IPS-18a (cell line): Measurements from ENCODE around the gene TYROBP.
A peak's percentile ranks its signal among the peaks of the same experiment; 100 is the strongest.

Source experiments
- H3K27ac ChIP-seq: one replicate; pipeline ENCODE4 v1.5.1; 2013; ENCODE audit warnings: low read length
- H3K27me3 ChIP-seq: one replicate; pipeline ENCODE4 v1.6.1; 2013; ENCODE audit warnings: mild to moderate bottlenecking, low read length; ENCODE audit not compliant: control insufficient read depth, insufficient read depth
- H3K36me3 ChIP-seq: one replicate; pipeline ENCODE4 v1.6.1; 2013; ENCODE audit warnings: low read depth, low read length; ENCODE audit not compliant: control insufficient read depth
- H3K4me1 ChIP-seq: one replicate; pipeline ENCODE4 v1.6.1; 2013; ENCODE audit warnings: low read depth, low read length; ENCODE audit not compliant: control insufficient read depth
- H3K4me3 ChIP-seq: one replicate; pipeline ENCODE4 v1.5.1; 2013; ENCODE audit warnings: low read length
- H3K9ac ChIP-seq: one replicate; pipeline ENCODE4 v1.6.1; 2013; ENCODE audit warnings: mild to moderate bottlenecking, low read length, moderate library complexity
- H3K9me3 ChIP-seq: one replicate; pipeline ENCODE4 v1.6.1; 2013; ENCODE audit warnings: low read depth, low read length; ENCODE audit not compliant: control insufficient read depth

The TYROBP gene

DNA sequence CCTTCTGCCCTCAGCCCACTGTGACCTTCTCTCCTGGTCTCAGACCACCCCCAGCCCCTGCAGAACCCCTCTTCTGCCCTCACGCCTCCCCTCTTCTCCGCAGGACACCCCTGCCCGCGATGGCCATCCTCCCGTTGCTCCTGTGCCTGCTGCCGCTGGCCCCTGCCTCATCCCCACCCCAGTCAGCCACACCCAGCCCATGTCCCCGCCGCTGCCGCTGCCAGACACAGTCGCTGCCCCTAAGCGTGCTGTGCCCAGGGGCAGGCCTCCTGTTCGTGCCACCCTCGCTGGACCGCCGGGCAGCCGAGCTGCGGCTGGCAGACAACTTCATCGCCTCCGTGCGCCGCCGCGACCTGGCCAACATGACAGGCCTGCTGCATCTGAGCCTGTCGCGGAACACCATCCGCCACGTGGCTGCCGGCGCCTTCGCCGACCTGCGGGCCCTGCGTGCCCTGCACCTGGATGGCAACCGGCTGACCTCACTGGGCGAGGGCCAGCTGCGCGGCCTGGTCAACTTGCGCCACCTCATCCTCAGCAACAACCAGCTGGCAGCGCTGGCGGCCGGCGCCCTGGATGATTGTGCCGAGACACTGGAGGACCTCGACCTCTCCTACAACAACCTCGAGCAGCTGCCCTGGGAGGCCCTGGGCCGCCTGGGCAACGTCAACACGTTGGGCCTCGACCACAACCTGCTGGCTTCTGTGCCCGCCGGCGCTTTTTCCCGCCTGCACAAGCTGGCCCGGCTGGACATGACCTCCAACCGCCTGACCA lies 31.4 kb upstream of the TYROBP start:
- no peaks in the 10 kb centered on the region for H3K27me3 ChIP-seq
- no peaks in the 10 kb centered on the region for H3K9me3 ChIP-seq
- no peak overlapping the region for H3K4me3 ChIP-seq
- no peak overlapping the region for H3K9ac ChIP-seq
- H3K36me3 ChIP-seq = no peaks in the 10 kb centered on the region
- H3K27ac ChIP-seq = no peak overlapping the region
- H3K4me1 ChIP-seq = peaks cover 13% of the 10 kb centered on the region

DNA sequence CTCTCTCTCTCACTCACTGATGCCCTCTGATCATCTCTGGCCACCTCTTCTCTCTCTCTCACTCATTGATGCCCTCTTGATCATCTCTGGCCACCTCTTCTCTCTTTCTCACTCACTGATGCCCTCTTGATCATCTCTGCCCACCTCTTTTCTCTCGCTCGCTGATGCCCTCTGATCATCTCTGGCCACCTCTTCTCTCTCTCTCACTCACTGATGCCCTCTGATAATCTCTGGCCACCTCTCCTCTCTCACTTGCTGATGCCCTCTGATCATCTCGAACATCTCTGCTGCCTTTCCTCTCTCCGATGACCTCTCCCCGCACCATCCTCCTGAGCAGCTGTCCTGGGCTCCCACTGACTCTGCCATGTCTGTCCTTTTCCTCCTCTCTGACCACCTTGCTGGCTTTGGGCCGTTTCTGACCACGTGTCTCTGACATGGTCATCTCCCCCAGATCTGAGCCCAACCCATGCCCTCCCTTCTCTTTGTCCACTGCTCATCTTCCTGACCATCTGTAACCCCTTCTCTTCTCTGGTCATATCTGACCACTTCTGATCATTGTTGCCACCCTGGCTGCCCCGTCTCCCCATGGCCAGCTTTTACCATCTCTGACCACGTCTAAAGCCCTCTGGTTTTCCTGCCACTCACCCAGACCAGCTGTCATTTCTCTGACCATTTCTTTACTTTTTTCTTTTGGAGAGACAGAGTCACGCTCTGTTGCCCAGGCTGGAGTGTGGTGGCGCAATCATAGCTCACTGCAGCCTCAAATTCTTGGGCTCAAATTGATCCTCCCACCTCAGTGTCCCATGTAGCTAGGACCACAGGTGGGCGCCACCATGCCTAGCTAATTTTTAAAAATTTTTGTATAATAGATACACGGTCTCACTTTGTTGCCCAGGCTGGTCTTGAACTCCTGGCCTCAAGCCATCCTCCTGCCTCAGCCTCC lies 30.5 kb upstream of the TYROBP start:
- Histone ChIP-seq H3K4me1 (peaks cover 13% of the 10 kb centered on the region), H3K4me3 (peak overlapping the region; percentile 83), H3K9ac (no peak overlapping the region), H3K9me3 (no peaks in the 10 kb centered on the region), H3K27me3 (no peaks in the 10 kb centered on the region), H3K27ac (no peak overlapping the region), H3K36me3 (no peaks in the 10 kb centered on the region)

DNA sequence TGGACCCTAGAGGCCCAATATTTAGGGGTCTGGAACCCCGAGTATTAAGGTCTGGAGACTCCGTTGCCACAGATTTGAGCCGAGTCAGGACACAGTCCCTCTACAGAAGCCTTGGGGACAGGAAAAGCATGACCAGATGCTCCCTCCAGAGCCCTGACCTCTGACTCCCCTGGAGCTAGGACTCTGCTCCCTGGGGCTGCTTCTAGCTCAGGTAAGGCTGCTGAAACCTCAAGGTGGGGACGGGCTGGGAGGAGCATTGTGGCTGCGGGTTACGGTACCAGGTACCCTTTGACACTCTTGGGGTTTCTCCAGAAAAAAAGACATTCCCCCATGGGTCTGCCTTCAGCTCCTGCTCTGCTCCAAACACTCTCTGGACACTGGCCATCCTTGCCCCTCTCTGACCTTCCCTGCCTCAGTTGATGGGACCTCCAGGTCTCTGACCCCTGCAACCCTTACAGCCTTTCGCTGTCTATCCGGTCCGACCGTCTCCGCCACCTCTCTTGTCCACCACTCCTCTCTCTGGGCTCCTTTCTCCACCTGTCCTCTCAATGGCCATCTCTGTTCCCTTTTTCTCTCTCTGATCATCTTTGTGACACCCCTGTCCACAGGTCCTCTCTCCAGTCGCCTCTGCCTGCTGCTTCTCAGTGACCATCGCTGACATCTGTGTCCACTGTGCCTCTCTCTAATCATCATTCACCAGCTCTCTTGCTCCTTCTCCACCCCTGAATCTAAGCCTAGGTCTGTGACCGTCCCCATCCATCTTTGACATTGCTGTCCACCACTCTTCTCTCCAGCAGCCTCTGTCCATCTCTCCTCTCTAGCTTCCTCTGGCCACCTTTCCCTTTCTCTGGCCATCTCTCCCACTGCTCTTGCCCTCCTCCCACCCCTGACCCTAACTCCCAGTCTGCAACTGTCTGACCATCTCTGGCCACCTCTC lies 29.5 kb upstream of the TYROBP start:
- Histone ChIP-seq H3K4me3 (peak overlapping the region; percentile 83), H3K4me1 (peaks cover 13% of the 10 kb centered on the region), H3K27ac (no peak overlapping the region), H3K36me3 (no peaks in the 10 kb centered on the region), H3K9me3 (no peaks in the 10 kb centered on the region), H3K27me3 (no peaks in the 10 kb centered on the region), H3K9ac (peak overlapping the region; percentile 65)

DNA sequence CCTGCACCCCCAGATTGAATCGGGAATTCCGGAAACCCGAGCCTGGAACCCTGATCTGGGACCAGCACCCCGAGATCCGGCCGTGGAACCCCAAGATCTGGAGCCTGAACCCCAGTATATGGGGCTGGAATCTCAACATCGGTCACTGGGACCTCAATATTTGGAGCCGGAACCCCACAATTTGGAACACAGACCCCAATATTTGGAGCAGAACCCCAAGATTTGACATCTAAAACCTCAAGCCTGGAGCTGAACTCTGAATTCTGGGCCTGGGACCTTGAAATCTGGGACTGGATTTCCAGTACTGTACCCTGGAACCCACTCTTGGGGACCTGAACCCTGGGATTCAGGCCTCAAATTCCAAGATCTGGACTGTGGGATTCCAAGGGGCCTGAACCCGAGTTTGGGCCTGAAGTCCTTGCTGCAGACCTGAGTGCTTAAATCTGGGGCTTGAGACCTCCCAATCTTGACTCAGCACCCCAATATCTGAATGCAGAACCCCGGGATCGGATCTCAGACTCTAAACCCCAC lies 28.7 kb upstream of the TYROBP start:
- Histone ChIP-seq H3K4me3 (peak overlapping the region; percentile 83), H3K9me3 (no peaks in the 10 kb centered on the region), H3K36me3 (no peaks in the 10 kb centered on the region), H3K9ac (peak overlapping the region; percentile 65), H3K4me1 (peaks cover 20% of the 10 kb centered on the region), H3K27ac (no peak overlapping the region), H3K27me3 (no peaks in the 10 kb centered on the region)

DNA sequence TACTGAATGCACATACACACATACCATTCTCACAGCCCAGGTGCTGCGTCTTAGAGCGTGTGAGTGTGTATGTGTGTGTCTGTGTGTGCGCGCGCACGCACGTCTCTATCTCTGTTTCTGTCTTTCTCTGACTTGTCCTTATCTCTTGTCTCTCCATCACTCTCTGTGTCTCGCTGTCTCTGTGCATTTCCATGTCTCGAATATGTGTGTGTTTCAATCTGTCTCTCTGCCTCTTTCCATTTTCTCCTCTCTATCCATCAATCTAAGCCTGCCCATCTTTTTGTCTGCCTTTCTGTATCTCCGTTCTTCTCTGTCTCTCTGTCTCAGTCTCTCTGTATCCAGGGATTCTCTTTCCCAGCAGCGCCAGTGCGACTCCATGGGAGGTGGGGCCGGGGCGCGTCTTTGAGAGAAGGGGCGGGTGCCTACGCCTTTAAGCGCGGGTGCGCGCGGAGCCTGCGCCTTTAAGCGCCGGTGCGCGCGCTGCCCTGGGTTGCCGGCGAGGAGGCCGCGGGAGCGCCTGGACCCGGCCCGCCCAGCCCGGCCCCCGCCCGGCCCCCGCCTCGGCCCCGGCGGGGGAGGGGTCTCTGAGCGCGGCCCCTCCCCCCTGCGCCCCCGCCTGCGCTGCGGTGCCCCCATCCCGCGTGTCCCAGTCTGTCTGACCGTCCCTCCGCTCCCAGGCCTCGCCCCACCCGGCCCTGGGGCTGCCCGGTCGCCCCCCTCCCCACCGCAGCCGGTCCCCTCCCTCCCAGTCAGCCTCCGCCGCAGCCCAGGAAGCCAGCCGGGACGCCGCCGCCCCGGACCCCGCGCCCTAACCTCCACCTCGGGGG lies 28.0 kb upstream of the TYROBP start, which contains the start of gene LRFN3:
LRFN3 (plus strand) TSS at position 464 of the 827 bp plus-strand sequence. CDS start 3,052 bp downstream, outside the sequence.
- H3K4me3 ChIP-seq = peak within 1 kb of the TSS; percentile 83
- no peaks in the 10 kb centered on the region for H3K27me3 ChIP-seq
- peaks cover 22% of the 10 kb centered on the region for H3K4me1 ChIP-seq
- H3K27ac ChIP-seq = no peak within 1 kb of the TSS
- H3K9ac ChIP-seq = peak within 1 kb of the TSS; percentile 65
- no peaks in the 10 kb centered on the region for H3K9me3 ChIP-seq
- no peaks in the 10 kb centered on the region for H3K36me3 ChIP-seq

DNA sequence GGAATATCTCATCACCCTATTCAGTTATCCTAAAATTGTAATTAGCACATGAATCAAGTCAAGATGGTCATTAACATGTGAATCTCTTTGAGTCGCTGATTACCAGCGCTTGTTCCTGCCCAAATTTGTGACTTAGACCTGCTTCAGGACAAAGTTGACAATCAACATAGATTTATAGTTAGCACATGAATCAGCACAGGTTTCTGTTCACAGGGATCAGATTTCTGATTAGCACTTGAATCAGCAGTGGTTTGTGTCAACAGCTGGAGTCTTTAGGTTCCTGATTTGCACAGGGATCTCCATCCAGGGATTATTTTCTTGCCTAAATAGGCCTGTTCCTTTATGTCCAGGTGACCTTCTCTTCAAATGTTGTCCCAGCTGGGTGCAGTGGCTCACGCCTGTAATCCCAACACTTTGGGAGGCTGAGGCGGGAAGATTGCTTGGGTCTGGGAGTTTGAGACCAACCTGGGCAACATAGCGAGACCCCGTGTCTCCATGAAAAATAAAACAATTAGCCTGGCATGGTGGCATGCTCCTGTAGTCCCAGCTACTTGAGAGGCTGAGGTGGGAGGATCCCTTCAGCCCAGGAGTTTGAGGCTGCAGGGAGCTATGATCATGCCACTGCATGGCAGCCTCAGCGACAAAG lies 24.3 kb upstream of the TYROBP start:
- Histone ChIP-seq H3K9ac (no peak overlapping the region), H3K4me3 (peak overlapping the region; percentile 9), H3K27ac (no peak overlapping the region), H3K27me3 (no peaks in the 10 kb centered on the region), H3K36me3 (no peaks in the 10 kb centered on the region), H3K9me3 (no peaks in the 10 kb centered on the region), H3K4me1 (peaks cover 23% of the 10 kb centered on the region)

DNA sequence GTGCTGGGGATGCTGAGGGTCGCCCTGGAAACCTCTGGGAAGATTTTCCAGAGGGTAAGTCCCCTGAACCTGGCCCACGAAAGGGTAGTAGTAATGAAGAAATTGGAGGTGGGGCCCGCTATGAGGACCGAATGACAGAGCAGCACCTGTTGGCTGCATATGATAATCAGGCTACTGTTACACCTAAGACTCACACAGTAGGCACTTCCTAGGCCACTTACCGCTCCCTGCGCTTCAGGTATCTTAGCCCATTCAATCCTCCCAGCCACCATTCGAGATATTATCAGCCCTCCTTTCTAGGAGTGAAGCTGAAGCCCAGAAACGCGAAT lies 23.7 kb upstream of the TYROBP start:
- no peaks in the 10 kb centered on the region for H3K36me3 ChIP-seq
- no peak overlapping the region for H3K9ac ChIP-seq
- no peak overlapping the region for H3K27ac ChIP-seq
- peak overlapping the region; percentile 9 for H3K4me3 ChIP-seq
- no peaks in the 10 kb centered on the region for H3K9me3 ChIP-seq
- no peaks in the 10 kb centered on the region for H3K27me3 ChIP-seq
- peaks cover 18% of the 10 kb centered on the region for H3K4me1 ChIP-seq

DNA sequence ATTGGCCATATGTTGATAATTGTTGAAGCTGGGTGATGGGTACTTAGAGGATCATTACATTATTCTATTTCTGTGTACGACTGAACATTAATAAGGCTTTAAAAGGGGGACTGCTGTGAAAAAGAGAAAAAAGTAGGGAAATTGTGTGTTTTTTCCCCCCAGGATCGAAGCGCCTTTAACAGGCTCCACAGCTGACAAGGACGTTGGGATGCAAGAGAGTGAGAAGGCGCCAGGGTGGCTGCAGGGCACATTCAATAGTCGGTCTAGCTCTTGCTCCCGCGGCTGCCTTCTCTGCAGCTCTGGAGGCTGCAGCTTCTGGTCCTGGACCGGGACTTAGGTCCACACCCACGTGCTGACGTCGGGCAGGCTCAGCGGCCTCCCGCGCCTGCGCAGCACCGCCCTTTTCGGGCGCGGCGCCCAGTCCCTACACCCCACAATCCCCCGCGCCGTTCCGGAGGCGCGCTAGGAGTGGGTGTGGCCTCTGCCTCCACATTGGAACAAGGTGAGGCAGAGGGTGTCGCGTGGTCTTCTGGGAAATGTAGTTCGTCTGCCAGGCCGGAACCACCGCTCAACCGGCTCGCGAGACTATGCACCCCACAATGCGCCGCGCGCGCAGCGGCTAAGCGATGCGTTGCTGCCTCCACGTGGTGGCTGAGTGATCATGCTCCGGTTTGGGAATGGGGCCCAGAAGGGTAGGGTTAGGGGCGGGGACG lies 23.2 kb upstream of the TYROBP start:
- peak overlapping the region; percentile 47 for H3K9ac ChIP-seq
- peak overlapping the region; percentile 55 for H3K4me3 ChIP-seq
- H3K4me1 ChIP-seq = peaks cover 18% of the 10 kb centered on the region
- no peaks in the 10 kb centered on the region for H3K27me3 ChIP-seq
- no peaks in the 10 kb centered on the region for H3K9me3 ChIP-seq
- H3K36me3 ChIP-seq = no peaks in the 10 kb centered on the region
- no peak overlapping the region for H3K27ac ChIP-seq

DNA sequence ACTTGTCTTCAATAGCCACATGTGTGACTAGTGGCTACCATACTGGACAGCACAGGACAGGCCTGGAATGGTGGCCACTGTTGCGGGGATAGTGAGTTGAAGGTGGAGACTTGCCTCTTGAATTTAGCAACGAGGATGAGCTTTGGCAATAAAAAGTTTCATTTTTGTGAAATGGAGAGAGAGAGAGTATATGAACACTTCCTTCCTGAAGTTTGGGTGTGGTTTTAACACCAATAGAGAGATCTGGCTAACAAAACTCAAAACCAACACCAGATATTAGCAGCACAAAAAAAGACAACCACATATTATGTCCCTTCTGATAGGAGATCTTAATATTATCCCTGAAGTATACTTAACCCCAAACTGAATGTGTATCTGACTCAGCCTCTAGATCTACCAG lies 21.8 kb upstream of the TYROBP start:
- Histone ChIP-seq H3K36me3 (no peaks in the 10 kb centered on the region), H3K4me3 (no peak overlapping the region), H3K27ac (no peak overlapping the region), H3K9me3 (no peaks in the 10 kb centered on the region), H3K27me3 (no peaks in the 10 kb centered on the region), H3K9ac (no peak overlapping the region), H3K4me1 (peaks cover 13% of the 10 kb centered on the region)
